DND-41 (cell line): Measurements from ENCODE around the gene DNAJC6.

Source experiments
- EZH2 ChIP-seq: IDR thresholded peaks from 3 replicates; pipeline ENCODE4 v1.6.1; 2012; ENCODE audit warnings: borderline replicate concordance, low read depth, mild to moderate bottlenecking, moderate library complexity, low read length, inconsistent platforms; ENCODE audit not compliant: severe bottlenecking
- TF ChIP-seq, protein P1 (sequence below): IDR thresholded peaks from 2 replicates; pipeline ENCODE4 v1.5.1; 2012; ENCODE audit warnings: borderline replicate concordance, low read length, moderate library complexity, mild to moderate bottlenecking; ENCODE audit not compliant: poor library complexity, severe bottlenecking; ENCODE audit errors: extremely low read depth

DNA sequence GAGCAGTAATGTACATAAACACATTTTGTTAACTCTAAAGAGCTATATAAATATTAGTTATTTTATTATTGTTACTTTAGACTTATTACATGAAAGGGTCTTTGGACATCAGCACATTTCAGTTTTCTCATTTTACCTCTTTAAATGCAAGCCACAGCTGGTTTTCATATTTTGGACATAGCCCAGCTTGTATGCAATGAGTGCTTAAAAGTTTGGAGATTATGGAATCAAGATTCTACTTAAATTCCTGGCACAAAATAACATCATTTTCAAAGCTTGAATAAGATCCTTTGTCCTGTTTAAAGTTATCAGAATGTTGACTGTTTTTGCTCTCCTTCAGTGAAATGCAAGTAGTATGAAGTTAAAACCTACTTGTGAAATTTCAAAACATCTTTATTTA is 95.6 kb downstream of the DNAJC6 start:
- TF ChIP-seq, protein P1, sequence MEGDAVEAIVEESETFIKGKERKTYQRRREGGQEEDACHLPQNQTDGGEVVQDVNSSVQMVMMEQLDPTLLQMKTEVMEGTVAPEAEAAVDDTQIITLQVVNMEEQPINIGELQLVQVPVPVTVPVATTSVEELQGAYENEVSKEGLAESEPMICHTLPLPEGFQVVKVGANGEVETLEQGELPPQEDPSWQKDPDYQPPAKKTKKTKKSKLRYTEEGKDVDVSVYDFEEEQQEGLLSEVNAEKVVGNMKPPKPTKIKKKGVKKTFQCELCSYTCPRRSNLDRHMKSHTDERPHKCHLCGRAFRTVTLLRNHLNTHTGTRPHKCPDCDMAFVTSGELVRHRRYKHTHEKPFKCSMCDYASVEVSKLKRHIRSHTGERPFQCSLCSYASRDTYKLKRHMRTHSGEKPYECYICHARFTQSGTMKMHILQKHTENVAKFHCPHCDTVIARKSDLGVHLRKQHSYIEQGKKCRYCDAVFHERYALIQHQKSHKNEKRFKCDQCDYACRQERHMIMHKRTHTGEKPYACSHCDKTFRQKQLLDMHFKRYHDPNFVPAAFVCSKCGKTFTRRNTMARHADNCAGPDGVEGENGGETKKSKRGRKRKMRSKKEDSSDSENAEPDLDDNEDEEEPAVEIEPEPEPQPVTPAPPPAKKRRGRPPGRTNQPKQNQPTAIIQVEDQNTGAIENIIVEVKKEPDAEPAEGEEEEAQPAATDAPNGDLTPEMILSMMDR, result no peak
- no peak for TF ChIP-seq EZH2
